Measurements from ENCODE around the gene SAMD4A.

Gene SAMD4A

DNA sequence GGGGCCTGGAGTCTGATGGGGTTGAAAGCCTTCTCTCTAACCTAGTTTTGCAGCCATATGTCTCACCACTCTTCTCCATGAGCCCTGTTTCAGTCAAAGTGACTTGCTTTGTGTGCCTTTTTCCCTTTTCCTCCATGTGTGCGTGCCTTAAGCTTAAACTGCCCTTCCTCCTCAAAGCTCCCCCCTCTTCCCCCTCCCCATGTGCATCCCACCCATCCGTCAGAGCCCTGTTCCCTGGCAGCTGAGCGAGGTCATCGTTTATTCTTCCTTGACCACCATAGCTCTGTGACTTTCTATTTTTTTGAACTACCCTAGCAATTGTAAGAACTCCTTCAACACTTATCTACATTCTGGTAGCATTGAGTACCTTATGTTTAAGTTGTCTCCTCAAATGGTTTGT, 24.9 kb downstream of the SAMD4A start:
- no CpG with 5 or more reads among the region's 4 CpGs for WGBS (ENCODE audit: insufficient coverage, insufficient read length)
- 0 out of 2 replicates have a peak, but pooled peaks cover 2% of the 10 kb centered on the region for H3K4me1 ChIP-seq (ENCODE audit: control insufficient read depth, insufficient read depth, low read length)

DNA sequence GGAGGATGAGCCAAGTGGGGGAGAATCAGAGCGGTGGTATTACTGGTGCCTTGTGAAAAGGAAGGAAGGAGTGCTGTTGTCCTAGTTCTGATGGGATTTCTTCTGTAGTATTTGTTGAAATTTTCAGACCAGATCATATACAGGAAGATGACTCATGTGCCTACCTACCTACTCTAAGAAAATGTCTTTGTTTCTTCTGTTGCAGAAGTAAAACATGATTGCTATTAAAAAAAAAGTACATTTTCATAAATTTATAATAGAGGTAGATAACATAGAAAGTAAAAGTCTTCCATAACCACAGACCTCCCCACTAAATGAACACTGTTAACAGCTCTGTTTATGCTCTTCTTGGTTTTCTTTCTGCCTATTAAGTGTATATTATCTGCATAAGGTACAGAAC, 26.9 kb downstream of the SAMD4A start:
- H3K27ac ChIP-seq (ENCODE audit: low read length): no peak overlapping the region
- no peaks in the 10 kb centered on the region for H3K27me3 ChIP-seq (ENCODE audit: control insufficient read depth, insufficient read depth, low read length)
- H3K9me3 ChIP-seq (ENCODE audit: control insufficient read depth, insufficient read depth, low read length): no peaks in the 10 kb centered on the region
- H3K4me3 ChIP-seq (ENCODE audit: low read length): no peak overlapping the region
- WGBS (ENCODE audit: insufficient coverage, insufficient read length): no CpG with 5 or more reads among the region's 1 CpG
- 0 out of 2 replicates have a peak, but pooled peaks cover 2% of the 10 kb centered on the region for H3K4me1 ChIP-seq (ENCODE audit: control insufficient read depth, insufficient read depth, low read length)
- no peak for DNase-seq (ENCODE audit: low read depth, low spot score)
- no peaks in the 10 kb centered on the region for H3K36me3 ChIP-seq (ENCODE audit: control insufficient read depth, insufficient read depth, low read length)

More for the DNA sequence above, 24.9 kb downstream of the SAMD4A start:
- DNase-seq (ENCODE audit: low read depth, low spot score): no peak
- H3K9me3 ChIP-seq (ENCODE audit: control insufficient read depth, insufficient read depth, low read length): no peaks in the 10 kb centered on the region
- no peak overlapping the region for H3K4me3 ChIP-seq (ENCODE audit: low read length)
- H3K27ac ChIP-seq (ENCODE audit: low read length): no peak overlapping the region
- no peaks in the 10 kb centered on the region for H3K27me3 ChIP-seq (ENCODE audit: control insufficient read depth, insufficient read depth, low read length)
- H3K36me3 ChIP-seq (ENCODE audit: control insufficient read depth, insufficient read depth, low read length): no peaks in the 10 kb centered on the region

DNA sequence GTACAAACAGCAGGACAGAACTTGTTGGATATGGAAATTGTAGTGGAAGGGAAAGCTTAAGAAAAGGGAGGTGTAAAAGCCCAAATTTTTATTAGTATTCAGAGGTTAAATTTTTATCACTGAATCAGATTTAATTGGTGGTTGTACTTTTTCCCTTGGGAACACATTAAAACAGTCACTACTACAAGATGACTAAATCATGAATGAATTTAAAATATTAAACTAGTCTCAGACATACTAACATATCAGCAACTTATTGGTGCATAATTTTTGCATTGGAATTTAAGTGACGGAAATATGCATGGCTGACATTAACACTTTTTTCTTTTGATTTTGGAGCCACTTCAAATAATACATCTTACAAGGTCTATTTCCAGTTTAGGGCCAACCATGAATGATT, 27.6 kb downstream of the SAMD4A start:
- Histone ChIP-seq H3K27ac (ENCODE audit: low read length) (no peak overlapping the region), H3K36me3 (ENCODE audit: control insufficient read depth, insufficient read depth, low read length) (no peaks in the 10 kb centered on the region), H3K4me1 (ENCODE audit: control insufficient read depth, insufficient read depth, low read length) (0 out of 2 replicates have a peak, but pooled peaks cover 2% of the 10 kb centered on the region), H3K27me3 (ENCODE audit: control insufficient read depth, insufficient read depth, low read length) (no peaks in the 10 kb centered on the region), H3K9me3 (ENCODE audit: control insufficient read depth, insufficient read depth, low read length) (no peaks in the 10 kb centered on the region), H3K4me3 (ENCODE audit: low read length) (no peak overlapping the region)
- WGBS (ENCODE audit: insufficient coverage, insufficient read length): no CpG with 5 or more reads among the region's 1 CpG
- DNase-seq (ENCODE audit: low read depth, low spot score): no peak

DNA sequence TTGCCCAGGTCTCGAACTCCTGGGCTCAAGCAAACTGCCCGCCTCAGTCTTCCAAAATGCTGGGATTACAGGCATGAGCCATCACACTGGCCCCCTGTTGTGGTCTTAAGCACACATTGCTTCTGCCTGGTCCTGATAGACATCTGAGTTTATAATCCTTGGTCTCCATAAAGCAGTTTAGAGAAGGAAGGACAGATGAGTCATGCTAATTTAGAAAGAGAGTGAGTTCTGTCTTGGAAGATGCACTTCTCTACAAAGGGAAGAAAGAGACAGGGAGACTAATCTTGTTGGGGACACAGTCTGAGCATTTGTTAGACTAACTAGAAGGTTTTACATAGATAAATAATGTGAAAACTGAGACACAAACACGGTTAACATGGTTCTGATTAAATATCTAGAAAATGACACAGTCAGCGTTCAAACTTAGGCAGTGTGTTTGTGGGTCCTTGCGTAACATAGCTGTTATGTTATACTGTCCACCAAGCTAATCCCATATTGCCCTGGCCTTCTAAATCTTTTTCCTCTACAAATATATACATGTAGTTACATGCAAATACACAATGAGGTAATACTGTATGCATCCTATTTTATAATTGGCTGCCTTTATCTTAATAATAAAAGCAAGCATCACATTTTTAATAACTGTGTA, 31.0 kb downstream of the SAMD4A start:
- no peaks in the 10 kb centered on the region for H3K9me3 ChIP-seq (ENCODE audit: control insufficient read depth, insufficient read depth, low read length)
- 0 out of 2 replicates have a peak, but pooled peaks cover 2% of the 10 kb centered on the region for H3K4me1 ChIP-seq (ENCODE audit: control insufficient read depth, insufficient read depth, low read length)
- no peak overlapping the region for H3K4me3 ChIP-seq (ENCODE audit: low read length)
- WGBS (ENCODE audit: insufficient coverage, insufficient read length): no CpG with 5 or more reads among the region's 5 CpGs
- H3K27ac ChIP-seq (ENCODE audit: low read length): no peak overlapping the region
- H3K36me3 ChIP-seq (ENCODE audit: control insufficient read depth, insufficient read depth, low read length): no peaks in the 10 kb centered on the region
- DNase-seq (ENCODE audit: low read depth, low spot score): no peak
- no peaks in the 10 kb centered on the region for H3K27me3 ChIP-seq (ENCODE audit: control insufficient read depth, insufficient read depth, low read length)

DNA sequence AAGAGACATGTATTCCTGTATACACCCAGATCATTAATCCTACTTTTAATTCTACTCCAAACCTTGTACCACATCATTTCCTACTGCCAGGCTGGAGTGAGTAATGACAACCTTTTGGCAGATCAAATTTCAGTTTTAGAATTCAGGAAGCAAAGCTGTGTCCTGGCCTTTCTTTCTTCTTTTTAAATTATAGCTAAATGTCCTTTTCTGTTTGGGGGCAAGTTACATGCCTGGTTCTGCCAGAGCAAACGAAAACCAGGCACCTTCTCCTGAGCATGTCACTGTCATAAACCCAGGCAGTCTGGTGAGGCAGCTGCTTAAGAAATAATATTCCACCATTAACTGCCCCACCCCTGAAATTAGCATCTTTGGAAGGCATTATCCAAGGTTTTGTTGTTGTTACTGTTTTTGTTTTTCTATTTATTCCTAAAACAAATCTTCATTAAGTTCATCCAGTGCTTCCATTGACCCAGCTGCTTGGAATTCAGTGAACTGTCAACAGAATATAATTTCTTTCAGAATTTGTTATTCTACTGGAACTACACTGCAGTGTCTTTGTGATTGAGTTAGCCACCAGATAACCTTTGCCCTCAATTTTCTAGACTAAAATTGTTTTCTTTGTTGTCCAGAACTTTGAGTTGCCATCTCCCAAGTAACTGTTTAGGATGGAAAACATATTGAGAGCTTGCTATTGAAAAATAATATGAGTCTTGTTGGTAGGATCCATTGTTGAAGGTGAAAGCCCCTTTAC, 33.2 kb downstream of the SAMD4A start:
- H3K36me3 ChIP-seq (ENCODE audit: control insufficient read depth, insufficient read depth, low read length): no peaks in the 10 kb centered on the region
- no peak for DNase-seq (ENCODE audit: low read depth, low spot score)
- H3K27me3 ChIP-seq (ENCODE audit: control insufficient read depth, insufficient read depth, low read length): no peaks in the 10 kb centered on the region
- no peak overlapping the region for H3K4me3 ChIP-seq (ENCODE audit: low read length)
- no peaks in the 10 kb centered on the region for H3K9me3 ChIP-seq (ENCODE audit: control insufficient read depth, insufficient read depth, low read length)
- no peak overlapping the region for H3K27ac ChIP-seq (ENCODE audit: low read length)
- WGBS (ENCODE audit: insufficient coverage, insufficient read length): no CpG with 5 or more reads among the region's 1 CpG
- 0 out of 2 replicates have a peak, but pooled peaks cover 2% of the 10 kb centered on the region for H3K4me1 ChIP-seq (ENCODE audit: control insufficient read depth, insufficient read depth, low read length)

DNA sequence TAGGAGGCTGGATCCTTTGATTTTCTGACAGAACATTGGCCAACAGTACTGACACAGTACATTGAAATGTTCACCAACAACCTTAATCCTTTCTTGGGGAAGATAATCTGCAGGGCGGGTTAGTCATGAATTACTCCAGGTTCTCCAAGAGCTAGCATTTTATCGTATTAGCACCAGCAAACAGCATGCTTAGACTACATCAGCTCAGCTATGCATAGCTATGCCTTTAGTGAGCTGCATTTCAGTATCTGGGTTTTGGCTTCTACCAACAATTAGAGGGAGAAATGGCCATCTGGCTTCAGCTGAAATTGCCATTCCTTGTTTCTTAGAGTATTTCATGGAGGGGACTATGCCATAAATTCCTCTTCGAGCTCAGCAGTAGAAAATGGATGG, 33.8 kb downstream of the SAMD4A start:
- WGBS (ENCODE audit: insufficient coverage, insufficient read length): no CpG with 5 or more reads among the region's 3 CpGs
- DNase-seq (ENCODE audit: low read depth, low spot score): no peak
- no peaks in the 10 kb centered on the region for H3K9me3 ChIP-seq (ENCODE audit: control insufficient read depth, insufficient read depth, low read length)
- H3K4me1 ChIP-seq (ENCODE audit: control insufficient read depth, insufficient read depth, low read length): 0 out of 2 replicates have a peak, but pooled peaks cover 2% of the 10 kb centered on the region
- no peaks in the 10 kb centered on the region for H3K36me3 ChIP-seq (ENCODE audit: control insufficient read depth, insufficient read depth, low read length)
- no peak overlapping the region for H3K27ac ChIP-seq (ENCODE audit: low read length)
- no peak overlapping the region for H3K4me3 ChIP-seq (ENCODE audit: low read length)
- H3K27me3 ChIP-seq (ENCODE audit: control insufficient read depth, insufficient read depth, low read length): no peaks in the 10 kb centered on the region

DNA sequence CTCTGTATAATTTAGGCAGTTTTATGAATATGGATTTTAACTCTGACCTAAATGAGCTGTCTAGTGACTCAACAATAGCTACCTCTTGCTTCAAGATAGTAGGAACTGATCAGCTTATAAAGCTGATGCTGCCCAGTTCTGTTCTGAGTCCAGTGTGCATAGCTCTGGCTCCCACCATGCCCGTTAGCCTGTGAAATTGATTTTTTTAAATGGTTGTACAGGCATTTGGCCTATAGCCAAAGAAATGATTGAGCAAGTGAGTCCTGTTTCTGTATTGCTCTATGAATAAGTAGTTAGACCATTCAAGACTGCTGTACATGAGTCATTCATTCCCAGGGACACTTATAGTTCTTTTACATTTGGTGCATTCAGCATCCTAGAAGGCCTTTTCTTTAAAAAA, 36.4 kb downstream of the SAMD4A start:
- no CpG with 5 or more reads among the region's 1 CpG for WGBS (ENCODE audit: insufficient coverage, insufficient read length)
- Histone ChIP-seq H3K27ac (ENCODE audit: low read length) (no peak overlapping the region), H3K4me3 (ENCODE audit: low read length) (no peak overlapping the region), H3K4me1 (ENCODE audit: control insufficient read depth, insufficient read depth, low read length) (peaks cover 4% of the 10 kb centered on the region), H3K36me3 (ENCODE audit: control insufficient read depth, insufficient read depth, low read length) (no peaks in the 10 kb centered on the region), H3K9me3 (ENCODE audit: control insufficient read depth, insufficient read depth, low read length) (no peaks in the 10 kb centered on the region), H3K27me3 (ENCODE audit: control insufficient read depth, insufficient read depth, low read length) (no peaks in the 10 kb centered on the region)
- DNase-seq (ENCODE audit: low read depth, low spot score): no peak

DNA sequence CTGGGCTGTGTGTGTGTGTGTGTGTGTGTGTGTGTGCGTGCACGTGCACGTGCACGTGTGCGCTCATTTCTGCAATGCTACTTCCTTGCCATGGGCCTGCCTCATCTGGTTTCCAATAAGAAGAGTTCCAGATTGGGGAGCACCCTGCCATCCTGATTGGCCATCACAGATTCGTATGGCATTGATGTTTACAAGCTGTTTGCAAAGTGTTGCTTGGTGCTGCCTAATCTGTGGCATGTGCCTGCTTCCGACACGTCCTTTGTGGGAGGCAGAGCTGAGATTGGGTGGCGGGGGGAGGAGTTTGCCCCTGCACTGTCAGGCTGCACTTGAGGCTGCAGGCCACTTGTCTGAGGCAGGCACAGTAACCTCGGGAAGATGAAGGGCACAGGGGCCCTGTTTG, 39.2 kb downstream of the SAMD4A start:
- DNase-seq (ENCODE audit: low read depth, low spot score): no peak
- Histone ChIP-seq H3K9me3 (ENCODE audit: control insufficient read depth, insufficient read depth, low read length) (no peaks in the 10 kb centered on the region), H3K4me3 (ENCODE audit: low read length) (no peak overlapping the region), H3K4me1 (ENCODE audit: control insufficient read depth, insufficient read depth, low read length) (peaks cover 4% of the 10 kb centered on the region), H3K27ac (ENCODE audit: low read length) (no peak overlapping the region), H3K27me3 (ENCODE audit: control insufficient read depth, insufficient read depth, low read length) (no peaks in the 10 kb centered on the region), H3K36me3 (ENCODE audit: control insufficient read depth, insufficient read depth, low read length) (no peaks in the 10 kb centered on the region)
- WGBS (ENCODE audit: insufficient coverage, insufficient read length): no CpG with 5 or more reads among the region's 10 CpGs

DNA sequence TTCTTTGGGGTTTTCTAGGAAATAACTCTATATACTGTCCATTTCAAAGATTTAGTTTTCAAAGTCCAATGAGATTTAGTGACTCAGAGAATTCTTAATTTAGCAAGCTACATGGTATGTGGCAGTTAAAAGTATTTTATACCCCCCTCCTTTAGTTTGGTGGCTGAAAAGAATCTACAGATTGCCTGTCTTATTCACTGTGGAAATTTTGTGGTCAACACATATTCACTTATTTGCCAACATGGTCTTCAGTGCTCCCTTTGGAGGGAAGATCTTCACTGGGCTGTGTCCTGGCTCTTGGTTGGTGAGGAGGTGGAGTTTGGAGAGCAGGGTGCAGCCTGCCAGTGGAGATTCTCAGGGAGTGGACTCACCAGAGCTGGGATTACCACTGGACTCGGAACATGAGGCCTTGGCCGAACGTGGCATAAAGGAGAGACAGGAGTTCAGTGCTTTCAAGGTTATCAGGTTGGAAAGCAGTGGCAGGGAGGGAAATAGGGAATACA, 39.8 kb downstream of the SAMD4A start:
- H3K27me3 ChIP-seq (ENCODE audit: control insufficient read depth, insufficient read depth, low read length): no peaks in the 10 kb centered on the region
- H3K27ac ChIP-seq (ENCODE audit: low read length): no peak overlapping the region
- DNase-seq (ENCODE audit: low read depth, low spot score): no peak
- no peaks in the 10 kb centered on the region for H3K9me3 ChIP-seq (ENCODE audit: control insufficient read depth, insufficient read depth, low read length)
- H3K4me1 ChIP-seq (ENCODE audit: control insufficient read depth, insufficient read depth, low read length): peaks cover 4% of the 10 kb centered on the region
- no peaks in the 10 kb centered on the region for H3K36me3 ChIP-seq (ENCODE audit: control insufficient read depth, insufficient read depth, low read length)
- no peak overlapping the region for H3K4me3 ChIP-seq (ENCODE audit: low read length)
- no CpG with 5 or more reads among the region's 3 CpGs for WGBS (ENCODE audit: insufficient coverage, insufficient read length)

DNA sequence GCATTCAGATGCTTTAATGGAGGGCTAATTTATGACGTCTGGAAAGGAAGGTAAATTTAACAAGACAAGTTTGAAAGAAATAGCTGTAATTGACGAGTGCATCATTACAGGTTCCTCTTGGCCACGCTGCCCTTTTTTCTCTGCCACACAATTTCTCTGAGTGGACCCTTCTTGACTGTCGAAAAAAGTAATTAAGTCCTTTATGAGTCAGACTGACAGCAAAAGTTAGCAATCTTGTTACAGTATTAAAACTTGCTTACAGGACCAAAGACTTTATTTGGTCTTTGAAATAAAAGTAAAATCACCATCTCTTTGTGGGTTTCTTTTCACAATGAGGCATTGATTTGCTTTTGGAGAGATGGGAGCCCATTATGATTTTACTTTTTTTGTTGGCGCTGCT, 42.6 kb downstream of the SAMD4A start:
- no CpG with 5 or more reads among the region's 5 CpGs for WGBS (ENCODE audit: insufficient coverage, insufficient read length)
- H3K4me1 ChIP-seq (ENCODE audit: control insufficient read depth, insufficient read depth, low read length): peaks cover 4% of the 10 kb centered on the region
- DNase-seq (ENCODE audit: low read depth, low spot score): no peak
- H3K9me3 ChIP-seq (ENCODE audit: control insufficient read depth, insufficient read depth, low read length): no peaks in the 10 kb centered on the region
- H3K27ac ChIP-seq (ENCODE audit: low read length): no peak overlapping the region
- H3K36me3 ChIP-seq (ENCODE audit: control insufficient read depth, insufficient read depth, low read length): no peaks in the 10 kb centered on the region
- H3K27me3 ChIP-seq (ENCODE audit: control insufficient read depth, insufficient read depth, low read length): no peaks in the 10 kb centered on the region
- H3K4me3 ChIP-seq (ENCODE audit: low read length): no peak overlapping the region

All from iPS DF 6.9 (cell line).